Measurements from ENCODE around the gene COL23A1.

- TF ChIP-seq CTCF (optimal IDR thresholded peaks at IDR 0.05 in 1 of 3, IDR thresholded peaks at IDR 0.05 in 1 of 3, conservative IDR thresholded peaks at IDR 0.05 in 1 of 3; ENCODE audit: extremely low read depth in 1 of 3, insufficient read depth in 2 of 3, low read length in 3 of 3) (no peak), EZH2 (IDR thresholded peaks at IDR 0.05; ENCODE audit: low read length) (no peak)
Observed at GRCh38 chr5:178519804-178520203, 70.4 kb downstream of the COL23A1 start.
